ENCODE data around the gene PPEF2.

The PPEF2 gene

DNA sequence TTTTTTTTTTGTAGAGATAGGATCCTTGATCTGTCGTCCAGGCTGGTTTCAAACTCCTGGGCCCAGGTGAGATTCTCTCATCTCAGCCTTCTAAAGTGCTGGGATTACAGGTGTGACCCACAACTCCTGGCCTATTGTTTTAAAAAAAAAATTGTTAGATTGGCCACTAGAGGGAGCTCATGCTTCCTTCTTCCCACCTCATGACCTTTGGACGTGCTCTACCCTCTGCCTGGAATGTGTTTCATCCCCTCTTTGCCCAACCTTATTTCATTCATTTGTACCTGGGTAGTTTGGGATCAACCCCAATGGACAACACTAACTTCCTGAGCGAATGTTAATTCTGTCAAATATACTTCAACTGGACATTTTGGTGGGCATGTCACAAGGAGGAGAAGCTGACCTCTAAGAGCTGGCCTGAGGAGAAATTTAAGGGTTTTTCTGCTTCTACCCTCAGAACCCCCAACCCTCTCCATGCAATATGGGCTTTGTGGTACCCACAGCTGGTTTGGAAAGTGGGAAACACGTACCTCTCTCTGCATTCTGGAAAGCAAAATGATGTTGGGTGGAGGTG is 6.4 kb downstream of the PPEF2 start:
- DNase-seq, result peak in 1 of 2 experiments; percentile 21

DNA sequence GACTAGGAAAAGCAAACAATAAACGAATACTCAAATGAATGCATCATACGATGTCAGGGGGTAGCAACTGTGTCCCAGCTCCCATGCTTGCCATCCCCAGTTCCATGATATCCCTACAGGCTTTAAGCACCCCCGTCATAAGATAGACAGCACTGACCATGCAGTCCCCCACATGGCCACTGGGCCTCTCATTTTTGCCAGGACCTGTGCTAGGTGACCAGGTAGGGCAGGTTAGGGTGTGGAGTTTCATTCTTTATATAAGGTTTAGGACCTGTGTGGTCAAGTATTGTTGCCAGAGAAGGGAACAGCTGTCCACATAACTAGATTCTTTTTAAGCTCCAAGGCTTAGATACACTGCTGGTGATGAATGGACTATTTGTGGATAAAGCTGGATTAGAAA is 9.7 kb downstream of the PPEF2 start:
- DNase-seq, result no peak

DNA sequence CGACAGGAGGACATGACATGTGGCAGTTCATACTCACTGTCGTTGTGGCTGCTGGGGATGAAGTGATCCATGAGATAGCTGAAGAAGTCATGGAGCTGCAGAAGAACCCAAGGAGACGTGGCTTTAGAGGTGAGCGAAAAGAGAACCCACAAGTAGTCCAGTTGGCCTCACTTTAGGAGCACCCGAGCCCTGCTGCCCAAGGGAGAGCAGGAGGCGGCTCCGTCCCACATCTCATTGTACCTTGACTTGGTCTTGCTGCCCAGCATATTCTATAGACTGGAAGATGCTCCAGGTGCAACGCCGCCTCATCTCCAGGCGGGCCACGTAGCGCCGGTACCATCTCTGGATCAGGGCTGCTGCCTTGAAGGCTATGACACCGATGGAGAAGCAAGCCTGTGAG is 10.6 kb downstream of the PPEF2 start:
- DNase-seq, result no peak

- no peak for DNase-seq
Measured at GRCh38 chr4:75889537-75890199, 12.6 kb downstream of the PPEF2 start.

DNA sequence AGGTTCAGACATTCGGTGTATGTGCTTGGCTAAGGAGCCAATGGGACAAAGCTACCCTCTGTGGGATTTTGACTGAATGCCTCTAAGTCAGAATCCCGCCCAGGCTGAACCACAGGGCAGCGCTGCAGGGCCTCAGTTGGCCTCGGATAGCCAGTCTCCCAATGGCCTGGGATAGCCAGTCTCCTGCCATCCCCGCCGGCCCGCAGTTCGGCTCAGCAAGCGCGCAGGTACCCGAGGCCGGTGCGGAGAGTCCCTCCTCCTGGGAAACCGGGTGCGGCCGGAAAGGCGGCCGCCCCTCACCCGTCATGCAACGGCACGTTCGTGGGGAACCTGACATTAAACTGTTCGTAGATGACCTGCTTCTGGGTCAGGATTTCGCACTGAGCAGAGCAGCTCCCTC is 16.1 kb downstream of the PPEF2 start:
- no peak for DNase-seq

DNA sequence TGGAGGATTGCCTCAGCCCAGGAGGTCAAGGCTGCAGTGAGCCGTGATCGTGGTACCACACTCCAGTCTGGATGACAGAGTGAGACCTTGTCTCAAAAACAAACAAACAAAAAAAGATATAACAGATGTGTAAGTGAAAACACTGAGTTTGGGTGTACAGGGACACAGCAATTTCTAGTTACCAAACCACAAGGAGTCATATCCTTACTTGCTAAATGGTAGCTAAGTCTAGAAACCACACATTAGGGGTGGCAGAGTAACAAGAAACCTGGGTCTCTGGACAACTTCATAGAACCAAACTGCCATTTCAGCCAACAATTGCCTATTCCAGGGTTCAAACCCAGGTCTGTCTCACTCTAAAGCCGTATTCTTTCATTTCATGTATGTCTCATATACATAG is 20.8 kb downstream of the PPEF2 start:
- no peak for DNase-seq

DNA sequence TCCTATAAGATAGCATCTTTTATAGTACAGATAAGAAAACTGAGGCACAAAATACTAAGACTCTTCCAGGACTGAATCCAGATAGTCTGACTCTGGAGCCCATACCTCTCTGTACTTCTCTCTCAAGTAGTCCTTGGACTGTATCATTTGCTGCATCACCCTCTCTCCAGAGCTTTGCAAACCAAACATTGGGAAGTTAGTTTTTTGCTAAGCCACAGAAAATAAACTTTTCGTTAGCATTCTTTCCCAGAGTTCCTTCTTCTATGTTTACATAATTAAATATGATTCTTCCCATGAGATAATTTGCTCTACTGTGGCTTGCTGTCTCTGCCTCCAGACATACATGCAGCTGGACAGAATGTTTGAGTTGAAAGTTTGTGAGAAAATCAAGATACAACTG is 22.0 kb downstream of the PPEF2 start:
- DNase-seq, result no peak

DNA sequence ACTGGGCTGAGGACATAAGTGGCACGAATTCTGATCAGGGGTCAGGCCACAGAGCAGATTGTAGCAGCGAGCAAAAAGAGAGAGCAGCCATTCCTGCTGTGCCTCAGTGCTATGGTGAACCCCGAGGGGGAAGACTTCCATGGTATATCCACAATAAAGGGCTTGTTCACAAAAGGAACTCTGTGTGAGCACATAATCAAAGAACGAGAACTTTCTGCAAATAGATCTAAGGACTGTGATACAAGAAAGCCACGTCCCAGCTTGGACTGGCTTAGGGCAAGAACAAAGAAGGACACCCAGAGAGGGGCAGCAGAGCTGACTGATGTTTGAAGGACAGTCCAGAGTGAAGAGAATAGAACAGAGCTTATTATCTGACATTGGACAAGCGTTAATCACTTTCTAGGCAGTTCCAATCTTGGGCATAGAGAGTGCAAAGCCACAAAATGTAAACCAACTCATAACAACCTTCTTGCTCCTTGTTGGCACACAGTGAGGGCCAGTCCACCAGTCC is 24.0 kb downstream of the PPEF2 start:
- no peak for DNase-seq

- no peak for DNase-seq
Measured at GRCh38 chr4:75876218-75876617, 26.0 kb downstream of the PPEF2 start.

GRCh38 chr4:75869100-75869499 is 33.2 kb downstream of the PPEF2 start:
- DNase-seq, result no peak

- DNase-seq, result no peak
Measured at GRCh38 chr4:75867130-75867529, 35.1 kb downstream of the PPEF2 start.

- no peak for DNase-seq
Measured at GRCh38 chr4:75860606-75861005, 41.6 kb downstream of the PPEF2 start.

DNA sequence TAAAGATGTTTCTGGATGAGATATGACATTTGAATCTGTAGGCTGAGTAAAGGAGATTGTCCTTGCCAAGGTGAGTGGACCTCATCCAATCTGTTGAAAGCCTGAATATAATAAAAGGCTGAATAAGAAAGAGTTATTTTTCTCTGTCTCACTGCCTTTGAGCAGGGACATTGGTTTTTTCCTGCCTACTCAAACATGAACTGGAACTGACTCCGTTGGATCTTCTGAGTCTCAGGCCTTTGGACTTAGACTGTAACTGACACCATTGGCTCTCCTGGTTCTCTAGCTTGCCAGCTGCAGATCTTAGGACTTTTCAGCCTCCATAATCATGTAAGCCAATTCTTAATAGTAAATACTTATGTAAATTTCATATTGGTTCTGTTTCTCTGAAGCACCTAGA is 43.5 kb downstream of the PPEF2 start:
- no peak for DNase-seq

- no peak for DNase-seq
Measured at GRCh38 chr4:75849461-75849860, 52.8 kb downstream of the PPEF2 start.

- DNase-seq, result no peak
Measured at GRCh38 chr4:75848891-75849290, 53.4 kb downstream of the PPEF2 start.

- DNase-seq, result peak; percentile 38 to 42
Measured at GRCh38 chr4:75848171-75848760, 54.0 kb downstream of the PPEF2 start.

- no peak for DNase-seq
Measured at GRCh38 chr4:75845992-75846391, 56.3 kb downstream of the PPEF2 start.

- no peak for DNase-seq
Measured at GRCh38 chr4:75844151-75844662, 58.0 kb downstream of the PPEF2 start.

DNA sequence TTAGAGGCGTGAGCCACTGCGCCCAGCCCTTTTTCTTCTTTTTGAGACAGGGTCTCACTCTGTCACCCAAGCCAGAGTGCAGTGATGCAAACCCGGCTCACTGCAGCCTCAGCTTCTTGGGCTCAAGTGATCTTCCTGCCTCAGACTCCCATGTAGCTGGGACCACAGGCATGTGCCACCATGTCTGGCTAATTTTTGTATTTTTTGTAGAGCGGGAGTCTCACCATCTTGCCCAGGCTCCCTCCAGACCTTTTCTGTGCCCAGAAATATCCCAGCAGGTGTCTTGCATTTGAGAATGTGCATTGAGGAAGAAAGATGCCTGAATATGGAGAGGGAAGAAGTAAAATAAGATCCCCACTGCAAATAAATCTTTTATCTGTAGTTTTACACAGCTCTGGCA is 58.7 kb downstream of the PPEF2 start:
- no peak for DNase-seq

DNA sequence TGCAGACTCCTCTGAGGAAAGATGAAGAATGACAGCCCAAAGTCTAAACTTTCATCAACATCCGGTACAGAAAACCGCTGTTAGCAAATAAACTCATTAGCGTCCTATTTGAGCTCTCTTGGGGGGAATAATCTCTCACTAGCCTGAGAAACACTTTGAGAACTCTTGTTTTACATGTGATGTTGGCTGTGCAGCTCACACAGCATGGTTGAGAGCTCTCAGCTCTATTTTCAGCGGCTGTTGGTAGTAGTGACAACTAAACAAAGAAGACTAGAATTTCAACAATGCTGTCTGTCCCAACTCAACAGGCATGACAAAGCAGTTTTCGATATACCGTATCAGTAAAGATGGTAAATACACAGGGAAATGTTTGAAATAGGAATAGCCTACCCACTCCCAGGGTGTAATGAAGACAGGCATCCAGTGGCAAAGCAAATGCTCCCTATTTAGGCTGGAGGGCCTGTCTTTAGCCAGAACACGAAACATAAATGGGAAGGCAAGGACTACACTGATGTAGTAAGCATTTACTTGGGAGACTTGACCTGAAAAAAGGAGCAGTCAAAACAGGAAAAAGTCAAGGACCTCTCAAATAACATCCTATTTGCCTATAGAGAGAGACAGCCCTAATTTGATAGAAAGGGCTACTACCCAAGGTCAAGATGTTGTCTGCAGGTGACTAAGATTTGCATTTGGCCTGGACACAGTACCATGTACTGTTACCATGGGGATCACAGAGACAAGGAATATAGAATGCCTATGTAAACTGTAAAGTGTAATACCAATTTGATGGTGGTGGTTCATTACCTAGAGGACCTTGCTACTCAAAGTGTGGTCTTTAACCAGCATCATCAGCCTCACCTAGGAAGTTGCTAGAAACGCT is 60.4 kb downstream of the PPEF2 start:
- no peak for DNase-seq

GRCh38 chr4:75834772-75835154 is 67.5 kb downstream of the PPEF2 start:
- DNase-seq, result no peak

DNA sequence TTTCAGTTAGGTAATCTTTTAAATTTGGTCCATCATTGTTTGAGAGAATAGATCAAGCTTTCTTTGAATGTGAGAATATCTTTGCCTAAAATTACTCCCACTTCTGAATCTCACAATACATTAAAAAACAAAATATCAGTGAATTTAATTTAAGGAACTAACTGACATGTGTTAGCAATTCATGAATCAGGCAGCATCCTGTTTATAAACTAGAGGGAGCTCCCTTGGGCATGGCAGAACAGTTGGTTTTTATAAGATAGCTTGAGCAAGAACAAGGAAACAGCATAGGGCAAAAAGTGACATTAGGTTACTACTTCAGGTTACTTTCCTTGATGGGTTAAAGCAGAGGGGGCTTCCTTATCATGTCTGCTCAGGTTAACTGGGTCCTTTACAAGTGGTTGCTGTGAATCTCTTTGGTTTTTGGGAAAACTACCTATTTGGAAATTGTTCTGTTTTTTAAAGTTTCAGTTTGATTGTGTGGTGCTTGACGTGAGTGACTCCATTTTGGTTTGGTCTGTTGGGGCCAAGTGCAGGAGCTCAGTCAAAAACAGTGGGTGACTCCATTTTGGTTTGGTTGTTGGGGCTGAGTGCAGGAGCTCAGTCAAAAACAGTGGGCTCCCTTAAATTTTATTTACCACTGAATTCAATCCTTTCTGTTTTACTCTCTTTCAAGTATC is 68.0 kb downstream of the PPEF2 start:
- DNase-seq, result no peak
